HepG2 (cell line): ENCODE results near the gene VWA1. TPM values are rescaled to one million over a fixed set of nuclear protein-coding genes. Genes with fewer than 3 reads are reported as not detected.
A peak's percentile ranks its signal among the peaks of the same experiment; 100 is the strongest.

Source experiments
- CCDC6 ChIP-seq: sonication (generic); formaldehyde crosslinking; IDR thresholded peaks from 2 replicates; pipeline ENCODE4 v1.8.1; 2022; ENCODE audit warnings: mild to moderate bottlenecking, missing genetic modification reagents, moderate library complexity
- FOXM1 ChIP-seq: sonication (generic); formaldehyde crosslinking; IDR thresholded peaks from 2 replicates; pipeline ENCODE4 v1.5.0; 2020; ENCODE audit warnings: missing genetic modification reagents
- HMG20B ChIP-seq: conservative IDR thresholded peaks from 2 replicates; pipeline ENCODE4 v1.6.1; 2016; ENCODE audit warnings: missing genetic modification reagents, missing compliant biosample characterization
- HNRNPUL1 ChIP-seq: fragments of 200-400 bp; formaldehyde crosslinking; IDR thresholded peaks from 2 replicates; pipeline ENCODE4 v1.6.1; 2017; ENCODE audit warnings: low read depth, mild to moderate bottlenecking, low read length, moderate library complexity
- HOXA5 ChIP-seq: sonication (generic); formaldehyde crosslinking; IDR thresholded peaks from 2 replicates; pipeline ENCODE4 v1.4.0; 2020; ENCODE audit warnings: missing genetic modification reagents
- JUND ChIP-seq: sonication (generic); formaldehyde crosslinking; IDR thresholded peaks from 2 replicates; pipeline ENCODE4 v1.8.0; 2022; ENCODE audit warnings: mild to moderate bottlenecking, missing genetic modification reagents
- MAF1 ChIP-seq: sonication (generic); formaldehyde crosslinking; IDR thresholded peaks from 2 replicates; pipeline ENCODE4 v1.5.0; 2020; ENCODE audit warnings: missing genetic modification reagents, borderline replicate concordance
- NFE2L1 ChIP-seq: sonication (generic); formaldehyde crosslinking; IDR thresholded peaks from 2 replicates; pipeline ENCODE4 v1.4.0; 2020; ENCODE audit warnings: missing genetic modification reagents, mild to moderate bottlenecking, borderline replicate concordance
- PHF8 ChIP-seq: sonication (generic); formaldehyde crosslinking; IDR thresholded peaks from 2 replicates; pipeline ENCODE4 v1.5.0; 2020; ENCODE audit warnings: missing genetic modification reagents
- SAP130 ChIP-seq: IDR thresholded peaks from 2 replicates; pipeline ENCODE4 v1.6.1; 2016; ENCODE audit warnings: low read depth
- SUZ12 ChIP-seq: fragments of 150-350 bp; IDR thresholded peaks from 2 replicates; pipeline ENCODE4 v1.6.1; 2014; ENCODE audit warnings: low read depth, low read length
- TAF15 ChIP-seq: fragments of 200-400 bp; formaldehyde crosslinking; IDR thresholded peaks from one replicate; pipeline ENCODE4 v1.6.1; 2018; ENCODE audit warnings: mild to moderate bottlenecking, low read depth, low read length; ENCODE audit not compliant: poor library complexity, severe bottlenecking
- TBX2 ChIP-seq: sonication (generic); formaldehyde crosslinking; IDR thresholded peaks from 2 replicates; pipeline ENCODE4 v1.5.0; 2020; ENCODE audit warnings: missing genetic modification reagents, mild to moderate bottlenecking, borderline replicate concordance
- TERF1 ChIP-seq: sonication (generic); formaldehyde crosslinking; IDR thresholded peaks from 2 replicates; pipeline ENCODE4 v1.8.0; 2022; ENCODE audit warnings: mild to moderate bottlenecking, missing genetic modification reagents, moderate library complexity
- TP53 ChIP-seq: sonication (generic); formaldehyde crosslinking; conservative IDR thresholded peaks from 2 replicates; pipeline ENCODE4 v1.4.0; 2020; ENCODE audit warnings: missing genetic modification reagents
- ZNF101 ChIP-seq: sonication (generic); formaldehyde crosslinking; IDR thresholded peaks from 2 replicates; pipeline ENCODE4 v1.4.0; 2020; ENCODE audit warnings: mild to moderate bottlenecking, low read depth, missing genetic modification reagents, borderline replicate concordance
- ZNF331 ChIP-seq: sonication (generic); formaldehyde crosslinking; IDR thresholded peaks from 2 replicates; pipeline ENCODE4 v1.4.0; 2020; ENCODE audit warnings: missing genetic modification reagents
- ZNF382 ChIP-seq: sonication (generic); formaldehyde crosslinking; IDR thresholded peaks from 2 replicates; pipeline ENCODE4 v1.5.0; 2020; ENCODE audit warnings: missing genetic modification reagents, mild to moderate bottlenecking, borderline replicate concordance
- ZNF512B ChIP-seq: sonication (generic); formaldehyde crosslinking; IDR thresholded peaks from 2 replicates; pipeline ENCODE4 v1.5.1; 2020; ENCODE audit warnings: missing genetic modification reagents, mild to moderate bottlenecking, borderline replicate concordance
- ZNF616 ChIP-seq: sonication (generic); formaldehyde crosslinking; IDR thresholded peaks from 2 replicates; pipeline ENCODE4 v1.5.0; 2020; ENCODE audit warnings: low read depth, mild to moderate bottlenecking, missing genetic modification reagents
- ZNF678 ChIP-seq: sonication (generic); formaldehyde crosslinking; IDR thresholded peaks from 2 replicates; pipeline ENCODE4 v1.4.0; 2020; ENCODE audit warnings: mild to moderate bottlenecking, missing genetic modification reagents
- ZNF713 ChIP-seq: sonication (generic); formaldehyde crosslinking; IDR thresholded peaks from 2 replicates; pipeline ENCODE4 v1.4.0; 2020; ENCODE audit warnings: mild to moderate bottlenecking, missing genetic modification reagents
- ZNF788 ChIP-seq: sonication (generic); formaldehyde crosslinking; IDR thresholded peaks from 2 replicates; pipeline ENCODE4 v1.5.0; 2020; ENCODE audit warnings: mild to moderate bottlenecking, missing genetic modification reagents, borderline replicate concordance
- ZSCAN9 ChIP-seq: IDR thresholded peaks from 2 replicates; pipeline ENCODE4 v1.6.1; 2016; ENCODE audit warnings: borderline replicate concordance
- polyA plus RNA-seq, 8 experiments: library from polyadenylated mRNA; depleted of rRNA in 3 of 8; stranded (reverse) in 7 of 8; unstranded in 1 of 8; fragments of >200 nt; fragmentation: Illumina TruSeq in 4 of 8; extraction: Trizol in 4 of 8; gene quantifications; 2 replicates each; pipeline versions ENCODE4 v1.2.1 to v1.2.3, GENCODE V29; 2011 to 2016; ENCODE audit warnings: low read depth in 4 of 8, missing spikeins in 1 of 8, mixed read lengths in 1 of 8; ENCODE audit not compliant: insufficient read depth in 1 of 8
- total RNA-seq, 5 experiments: library from RNA; depleted of rRNA; stranded (reverse); fragments of >200 nt; fragmentation: Illumina TruSeq; extraction: Trizol; gene quantifications; 2 replicates each; pipeline ENCODE4 v1.2.3, GENCODE V29; 2016; ENCODE audit warnings: low read depth in 1 of 5
- TF ChIP-seq, protein P1 (sequence below): sonication (generic); formaldehyde crosslinking; IDR thresholded peaks from 2 replicates; pipeline ENCODE4 v1.8.0; 2022; ENCODE audit warnings: missing genetic modification reagents, mild to moderate bottlenecking, moderate library complexity, borderline replicate concordance

VWA1 gene
- total and polyA plus RNA-seq, 2 of the 13 experiments (the other 11 are each of a cell fraction or from before 2014, with no cell fraction given) = 40.9 to 57.5 TPM

GRCh38 chr1:1421147-1421906 is 14.2 kb upstream of the VWA1 start, which contains the start of gene ANKRD65 (continued):
- TF ChIP-seq TBX2 (CRISPR knock-in tag) = peak; percentile 23; the same call in 1 of the 2 replicates
- peak; percentile 86 for TF ChIP-seq SAP130
- TF ChIP-seq NFE2L1 (CRISPR knock-in tag) = 0 out of 2 replicates have a peak, but pooled peaks have one; percentile 51
- TF ChIP-seq FOXM1 (CRISPR knock-in tag) = no peak
- TF ChIP-seq ZNF382 (CRISPR knock-in tag) = no peak
- peak; percentile 68; the same call in 1 of the 2 replicates for TF ChIP-seq PHF8 (CRISPR knock-in tag)
- TF ChIP-seq ZNF678 = no peak
- TF ChIP-seq ZNF788 = no peak
- TF ChIP-seq ZNF101 (CRISPR knock-in tag) = no peak
- TF ChIP-seq ZNF331 (CRISPR knock-in tag) = peak; percentile 62
- no peak for TF ChIP-seq ZNF713 (CRISPR knock-in tag)
- no peak for TF ChIP-seq SUZ12
- TF ChIP-seq ZSCAN9 (CRISPR knock-in tag) = peak; percentile 47; the same call in 1 of the 2 replicates
- TF ChIP-seq HMG20B = no peak
- TF ChIP-seq CCDC6 = 0 out of 2 replicates have a peak, but pooled peaks have one; percentile 28
- TF ChIP-seq TERF1 (CRISPR knock-in tag) = no peak
- TF ChIP-seq TAF15 = no peak
- TF ChIP-seq JUND (CRISPR knock-in tag) = 0 out of 2 replicates have a peak, but pooled peaks have one; percentile 25
- TF ChIP-seq ZNF616 (CRISPR knock-in tag) = 0 out of 2 replicates have a peak, but pooled peaks have one; percentile 41
- TF ChIP-seq TP53 = peak; percentile 82
- no peak for TF ChIP-seq ZNF512B (CRISPR knock-in tag)
- TF ChIP-seq HOXA5 (CRISPR knock-in tag) = no peak
- TF ChIP-seq MAF1 = no peak
- TF ChIP-seq HNRNPUL1 = no peak
- TF ChIP-seq, protein P1, sequence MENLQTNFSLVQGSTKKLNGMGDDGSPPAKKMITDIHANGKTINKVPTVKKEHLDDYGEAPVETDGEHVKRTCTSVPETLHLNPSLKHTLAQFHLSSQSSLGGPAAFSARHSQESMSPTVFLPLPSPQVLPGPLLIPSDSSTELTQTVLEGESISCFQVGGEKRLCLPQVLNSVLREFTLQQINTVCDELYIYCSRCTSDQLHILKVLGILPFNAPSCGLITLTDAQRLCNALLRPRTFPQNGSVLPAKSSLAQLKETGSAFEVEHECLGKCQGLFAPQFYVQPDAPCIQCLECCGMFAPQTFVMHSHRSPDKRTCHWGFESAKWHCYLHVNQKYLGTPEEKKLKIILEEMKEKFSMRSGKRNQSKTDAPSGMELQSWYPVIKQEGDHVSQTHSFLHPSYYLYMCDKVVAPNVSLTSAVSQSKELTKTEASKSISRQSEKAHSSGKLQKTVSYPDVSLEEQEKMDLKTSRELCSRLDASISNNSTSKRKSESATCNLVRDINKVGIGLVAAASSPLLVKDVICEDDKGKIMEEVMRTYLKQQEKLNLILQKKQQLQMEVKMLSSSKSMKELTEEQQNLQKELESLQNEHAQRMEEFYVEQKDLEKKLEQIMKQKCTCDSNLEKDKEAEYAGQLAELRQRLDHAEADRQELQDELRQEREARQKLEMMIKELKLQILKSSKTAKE (CRISPR knock-in tag) = no peak; the same call in 1 of the 2 replicates
